ENCODE data around the gene B3GAT2.
"Not testable (repeated sequence)": the region's sequence is repeated elsewhere in the genome, so short reads cannot be mapped to it uniquely, and the experiment has no call there.

The B3GAT2 gene

DNA sequence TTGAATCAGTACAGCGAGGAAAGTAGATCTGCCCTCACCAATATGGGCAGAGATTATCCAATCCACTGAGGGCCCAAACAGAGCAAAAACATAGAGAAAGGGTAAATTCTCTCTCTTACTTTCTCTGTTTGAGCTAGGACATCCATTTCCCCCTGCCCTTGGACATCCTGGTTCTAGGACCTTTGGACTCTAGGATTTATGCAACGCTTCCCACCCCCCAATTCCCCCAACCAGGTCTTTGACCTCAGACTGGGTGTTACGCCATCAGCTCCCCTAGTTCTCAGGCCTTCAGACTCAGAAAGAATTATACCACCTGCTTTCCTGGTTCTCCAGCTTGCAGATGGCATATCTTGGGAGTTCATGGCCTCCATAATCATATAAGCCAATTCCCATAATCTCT lies 10.2 kb upstream of the B3GAT2 start:
- Histone ChIP-seq H3K4me1 (ENCODE audit: control insufficient read depth in 1 of 2, insufficient read depth in 2 of 2, low read length in 2 of 2) (no peaks in the 10 kb centered on the region), H3K9me3 (ENCODE audit: control insufficient read depth in 1 of 2, low read length in 2 of 2) (no peaks in the 10 kb centered on the region), H3K4me3 (ENCODE audit: low read depth in 1 of 2, low read length in 2 of 2) (no peak overlapping the region), H3K27me3 (ENCODE audit: control insufficient read depth in 1 of 2, insufficient read depth in 2 of 2, low read length in 2 of 2) (no peaks in the 10 kb centered on the region), H3K36me3 (ENCODE audit: control insufficient read depth in 1 of 2, insufficient read depth in 2 of 2, low read length in 2 of 2) (no peaks in the 10 kb centered on the region), H3K27ac (ENCODE audit: low read depth, low read length) (no peak overlapping the region), H3K9ac (ENCODE audit: low read depth in 1 of 2, low read length in 2 of 2) (no peak overlapping the region)

DNA sequence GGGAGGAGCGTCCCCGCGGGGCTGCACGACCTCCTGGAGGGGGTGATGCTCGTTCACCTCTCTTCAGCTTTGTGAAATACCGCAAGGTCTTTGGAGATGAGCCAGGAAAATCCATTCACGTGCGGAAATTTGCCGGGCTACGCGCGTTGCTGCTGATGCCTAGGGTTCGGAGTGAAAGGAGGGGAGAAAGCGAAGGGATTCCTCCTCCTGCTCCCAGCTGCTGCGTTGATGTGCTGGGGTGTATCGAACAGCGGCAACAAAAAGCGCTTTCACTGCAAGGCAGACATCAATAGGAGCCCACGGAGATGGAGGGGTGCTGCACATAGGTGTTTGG lies 391 bp upstream of the B3GAT2 start:
- Histone ChIP-seq H3K27ac (ENCODE audit: low read depth, low read length) (no peak overlapping the region), H3K27me3 (ENCODE audit: control insufficient read depth in 1 of 2, insufficient read depth in 2 of 2, low read length in 2 of 2) (peaks cover 40 to 42% of the 10 kb centered on the region in 2 donors), H3K4me3 (ENCODE audit: low read depth in 1 of 2, low read length in 2 of 2) (peak overlapping the region; percentile 68), H3K9ac (ENCODE audit: low read depth in 1 of 2, low read length in 2 of 2) (no peak overlapping the region), H3K9me3 (ENCODE audit: control insufficient read depth in 1 of 2, low read length in 2 of 2) (no peaks in the 10 kb centered on the region), H3K4me1 (ENCODE audit: control insufficient read depth in 1 of 2, insufficient read depth in 2 of 2, low read length in 2 of 2) (peaks cover 0 to 11% of the 10 kb centered on the region in 2 donors), H3K36me3 (ENCODE audit: control insufficient read depth in 1 of 2, insufficient read depth in 2 of 2, low read length in 2 of 2) (no peaks in the 10 kb centered on the region)

DNA sequence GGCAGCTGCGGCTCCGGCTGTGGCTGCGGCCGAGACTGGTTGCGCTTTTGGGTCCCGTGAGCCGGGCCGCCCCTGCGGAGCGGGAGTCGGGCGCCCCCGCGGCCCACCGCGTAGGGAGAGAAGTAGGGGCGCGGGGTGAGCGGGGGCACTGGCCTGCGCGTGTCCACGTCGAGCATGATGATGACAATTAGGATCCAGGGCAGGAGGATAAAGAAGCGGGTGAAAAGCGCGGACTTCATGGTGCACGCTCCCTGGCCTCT lies 739 bp downstream of the B3GAT2 start:
- H3K9ac ChIP-seq (ENCODE audit: low read depth in 1 of 2, low read length in 2 of 2), result no peak overlapping the region
- no peaks in the 10 kb centered on the region for H3K36me3 ChIP-seq (ENCODE audit: control insufficient read depth in 1 of 2, insufficient read depth in 2 of 2, low read length in 2 of 2)
- H3K9me3 ChIP-seq (ENCODE audit: control insufficient read depth in 1 of 2, low read length in 2 of 2), result no peaks in the 10 kb centered on the region
- H3K4me3 ChIP-seq (ENCODE audit: low read depth in 1 of 2, low read length in 2 of 2), result peak overlapping the region; percentile 68
- H3K4me1 ChIP-seq (ENCODE audit: control insufficient read depth in 1 of 2, insufficient read depth in 2 of 2, low read length in 2 of 2), result peaks cover 0 to 11% of the 10 kb centered on the region in 2 donors
- no peak overlapping the region for H3K27ac ChIP-seq (ENCODE audit: low read depth, low read length)
- H3K27me3 ChIP-seq (ENCODE audit: control insufficient read depth in 1 of 2, insufficient read depth in 2 of 2, low read length in 2 of 2), result peaks cover 40 to 42% of the 10 kb centered on the region in 2 donors

DNA sequence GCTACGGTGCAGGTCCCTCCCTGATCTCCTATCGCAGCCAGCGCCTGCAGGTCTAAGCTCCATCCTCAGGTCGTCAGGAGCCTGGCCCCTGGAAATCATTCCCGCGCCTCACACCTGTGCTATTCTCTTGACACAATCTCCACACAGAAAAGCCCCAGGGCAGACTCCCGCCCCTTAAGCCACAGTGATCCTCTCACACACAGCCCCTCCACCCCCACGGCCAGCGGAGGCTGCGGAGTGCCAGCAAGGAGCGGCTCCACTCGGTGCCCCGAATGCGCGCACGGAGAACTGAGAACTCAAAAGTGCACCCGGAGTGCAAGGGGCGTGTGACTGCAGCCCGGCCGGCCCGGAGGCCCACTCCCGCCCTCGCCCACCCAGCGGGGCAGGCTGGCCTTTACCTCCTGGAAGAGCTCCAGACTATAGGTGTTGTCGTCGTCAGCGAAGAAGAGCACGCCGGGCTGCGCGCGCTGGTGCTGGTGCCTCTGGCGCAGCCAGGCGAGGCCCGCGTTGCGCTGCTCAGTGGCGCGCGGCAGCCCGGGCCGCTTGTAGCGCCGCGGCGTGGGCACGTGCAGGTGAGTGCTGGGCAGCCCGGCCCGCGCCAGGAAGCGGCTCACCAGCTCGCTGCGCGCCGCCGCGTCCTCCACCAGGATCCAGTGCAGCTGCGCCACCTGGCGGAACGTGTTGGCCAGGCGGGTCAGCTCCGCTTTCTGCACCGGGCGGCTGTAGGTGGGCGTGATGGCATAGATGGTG lies 1.2 kb downstream of the B3GAT2 start:
- peaks cover 40 to 42% of the 10 kb centered on the region in 2 donors for H3K27me3 ChIP-seq (ENCODE audit: control insufficient read depth in 1 of 2, insufficient read depth in 2 of 2, low read length in 2 of 2)
- H3K4me1 ChIP-seq (ENCODE audit: control insufficient read depth in 1 of 2, insufficient read depth in 2 of 2, low read length in 2 of 2), result peaks cover 0 to 11% of the 10 kb centered on the region in 2 donors
- H3K27ac ChIP-seq (ENCODE audit: low read depth, low read length), result no peak overlapping the region
- no peaks in the 10 kb centered on the region for H3K9me3 ChIP-seq (ENCODE audit: control insufficient read depth in 1 of 2, low read length in 2 of 2)
- H3K36me3 ChIP-seq (ENCODE audit: control insufficient read depth in 1 of 2, insufficient read depth in 2 of 2, low read length in 2 of 2), result no peaks in the 10 kb centered on the region
- no peak overlapping the region for H3K9ac ChIP-seq (ENCODE audit: low read depth in 1 of 2, low read length in 2 of 2)
- peak overlapping the region; percentile 68 for H3K4me3 ChIP-seq (ENCODE audit: low read depth in 1 of 2, low read length in 2 of 2)

- no peak overlapping the region for H3K9ac ChIP-seq (ENCODE audit: low read depth in 1 of 2, low read length in 2 of 2)
- no peaks in the 10 kb centered on the region for H3K36me3 ChIP-seq (ENCODE audit: control insufficient read depth in 1 of 2, insufficient read depth in 2 of 2, low read length in 2 of 2)
- H3K9me3 ChIP-seq (ENCODE audit: control insufficient read depth in 1 of 2, low read length in 2 of 2), result no peaks in the 10 kb centered on the region
- H3K27ac ChIP-seq (ENCODE audit: low read depth, low read length), result no peak overlapping the region
- peaks cover 36 to 40% of the 10 kb centered on the region in 2 donors for H3K27me3 ChIP-seq (ENCODE audit: control insufficient read depth in 1 of 2, insufficient read depth in 2 of 2, low read length in 2 of 2)
- peaks cover 0 to 11% of the 10 kb centered on the region in 2 donors for H3K4me1 ChIP-seq (ENCODE audit: control insufficient read depth in 1 of 2, insufficient read depth in 2 of 2, low read length in 2 of 2)
- H3K4me3 ChIP-seq (ENCODE audit: low read depth in 1 of 2, low read length in 2 of 2), result no peak overlapping the region
Observed at GRCh38 chr6:70954750-70955149, 2.1 kb downstream of the B3GAT2 start.

DNA sequence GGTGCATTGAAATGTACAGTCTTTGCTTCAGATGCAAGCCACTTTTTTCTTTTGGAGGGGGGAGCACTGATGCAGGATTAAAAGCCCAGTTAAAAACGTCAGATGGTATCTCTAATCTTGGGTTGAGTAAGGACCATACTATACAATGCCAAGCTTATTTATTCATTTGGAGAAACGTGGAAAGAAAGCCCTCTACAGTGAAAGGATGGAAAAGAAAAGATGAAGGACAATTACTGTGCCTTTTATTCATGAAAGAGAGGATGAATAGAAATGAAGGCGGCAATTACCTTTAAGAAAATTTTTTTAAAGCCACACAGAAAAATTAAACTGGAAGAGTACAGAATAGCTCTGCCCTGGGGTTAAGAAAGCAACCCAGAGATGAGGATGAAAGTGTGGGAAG lies 2.7 kb downstream of the B3GAT2 start:
- H3K4me3 ChIP-seq (ENCODE audit: low read depth in 1 of 2, low read length in 2 of 2), result no peak overlapping the region
- peaks cover 0 to 11% of the 10 kb centered on the region in 2 donors for H3K4me1 ChIP-seq (ENCODE audit: control insufficient read depth in 1 of 2, insufficient read depth in 2 of 2, low read length in 2 of 2)
- H3K27me3 ChIP-seq (ENCODE audit: control insufficient read depth in 1 of 2, insufficient read depth in 2 of 2, low read length in 2 of 2), result peaks cover 36% of the 10 kb centered on the region in 2 donors

GRCh38 chr6:70952608-70953165 lies 4.2 kb downstream of the B3GAT2 start:
- Histone ChIP-seq H3K27ac (ENCODE audit: low read depth, low read length) (no peak overlapping the region), H3K36me3 (ENCODE audit: control insufficient read depth in 1 of 2, insufficient read depth in 2 of 2, low read length in 2 of 2) (no peaks in the 10 kb centered on the region), H3K27me3 (ENCODE audit: control insufficient read depth in 1 of 2, insufficient read depth in 2 of 2, low read length in 2 of 2) (peaks cover 22 to 30% of the 10 kb centered on the region in 2 donors), H3K4me1 (ENCODE audit: control insufficient read depth in 1 of 2, insufficient read depth in 2 of 2, low read length in 2 of 2) (peaks cover 0 to 11% of the 10 kb centered on the region in 2 donors), H3K9ac (ENCODE audit: low read depth in 1 of 2, low read length in 2 of 2) (no peak overlapping the region), H3K4me3 (ENCODE audit: low read depth in 1 of 2, low read length in 2 of 2) (no peak overlapping the region), H3K9me3 (ENCODE audit: control insufficient read depth in 1 of 2, low read length in 2 of 2) (no peaks in the 10 kb centered on the region)

More for the DNA sequence above, 2.7 kb downstream of the B3GAT2 start:
- no peak overlapping the region for H3K27ac ChIP-seq (ENCODE audit: low read depth, low read length)
- no peaks in the 10 kb centered on the region for H3K36me3 ChIP-seq (ENCODE audit: control insufficient read depth in 1 of 2, insufficient read depth in 2 of 2, low read length in 2 of 2)
- H3K9me3 ChIP-seq (ENCODE audit: control insufficient read depth in 1 of 2, low read length in 2 of 2), result no peaks in the 10 kb centered on the region
- H3K9ac ChIP-seq (ENCODE audit: low read depth in 1 of 2, low read length in 2 of 2), result no peak overlapping the region

- H3K36me3 ChIP-seq (ENCODE audit: control insufficient read depth in 1 of 2, insufficient read depth in 2 of 2, low read length in 2 of 2); H3K9me3 ChIP-seq (ENCODE audit: control insufficient read depth in 1 of 2, low read length in 2 of 2): not testable (repeated sequence)
Observed at GRCh38 chr6:70944321-70944720, 12.5 kb downstream of the B3GAT2 start.

GRCh38 chr6:70933853-70934252 lies 23.0 kb downstream of the B3GAT2 start:
- Histone ChIP-seq H3K4me3 (ENCODE audit: low read depth in 1 of 2, low read length in 2 of 2) (no peak overlapping the region), H3K9me3 (ENCODE audit: control insufficient read depth in 1 of 2, low read length in 2 of 2) (no peaks in the 10 kb centered on the region), H3K9ac (ENCODE audit: low read depth in 1 of 2, low read length in 2 of 2) (no peak overlapping the region), H3K36me3 (ENCODE audit: control insufficient read depth in 1 of 2, insufficient read depth in 2 of 2, low read length in 2 of 2) (no peaks in the 10 kb centered on the region), H3K4me1 (ENCODE audit: control insufficient read depth in 1 of 2, insufficient read depth in 2 of 2, low read length in 2 of 2) (no peaks in the 10 kb centered on the region), H3K27me3 (ENCODE audit: control insufficient read depth in 1 of 2, insufficient read depth in 2 of 2, low read length in 2 of 2) (no peaks in the 10 kb centered on the region), H3K27ac (ENCODE audit: low read depth, low read length) (no peak overlapping the region)

More at GRCh38 chr6:70944321-70944720, 12.5 kb downstream of the B3GAT2 start:
- H3K4me1 ChIP-seq (ENCODE audit: control insufficient read depth in 1 of 2, insufficient read depth in 2 of 2, low read length in 2 of 2); H3K4me3 ChIP-seq (ENCODE audit: low read depth in 1 of 2, low read length in 2 of 2); H3K27me3 ChIP-seq (ENCODE audit: control insufficient read depth in 1 of 2, insufficient read depth in 2 of 2, low read length in 2 of 2); H3K9ac ChIP-seq (ENCODE audit: low read depth in 1 of 2, low read length in 2 of 2); H3K27ac ChIP-seq (ENCODE audit: low read depth, low read length): not testable (repeated sequence)

- no peak overlapping the region for H3K27ac ChIP-seq (ENCODE audit: low read depth, low read length)
- H3K4me3 ChIP-seq (ENCODE audit: low read depth in 1 of 2, low read length in 2 of 2), result no peak overlapping the region
- no peak overlapping the region for H3K9ac ChIP-seq (ENCODE audit: low read depth in 1 of 2, low read length in 2 of 2)
- peaks cover 0 to 2% of the 10 kb centered on the region in 2 donors for H3K27me3 ChIP-seq (ENCODE audit: control insufficient read depth in 1 of 2, insufficient read depth in 2 of 2, low read length in 2 of 2)
- no peaks in the 10 kb centered on the region for H3K9me3 ChIP-seq (ENCODE audit: control insufficient read depth in 1 of 2, low read length in 2 of 2)
- no peaks in the 10 kb centered on the region for H3K36me3 ChIP-seq (ENCODE audit: control insufficient read depth in 1 of 2, insufficient read depth in 2 of 2, low read length in 2 of 2)
- no peaks in the 10 kb centered on the region for H3K4me1 ChIP-seq (ENCODE audit: control insufficient read depth in 1 of 2, insufficient read depth in 2 of 2, low read length in 2 of 2)
Observed at GRCh38 chr6:70905742-70906141, 51.1 kb downstream of the B3GAT2 start.

Measured in duodenal mucosa (tissue), 2 donors.